ENCODE measurements around the gene TNFSF8.

The TNFSF8 gene

GRCh38 chr9:114902786-114903524 lies 27.4 kb downstream of the TNFSF8 start:
- no peak for DNase-seq

GRCh38 chr9:114900942-114901802 lies 29.2 kb downstream of the TNFSF8 start:
- DNase-seq: no peak

GRCh38 chr9:114899995-114900394 lies 30.4 kb downstream of the TNFSF8 start:
- DNase-seq: no peak

GRCh38 chr9:114899461-114899860 lies 30.9 kb downstream of the TNFSF8 start:
- no peak for DNase-seq

DNA sequence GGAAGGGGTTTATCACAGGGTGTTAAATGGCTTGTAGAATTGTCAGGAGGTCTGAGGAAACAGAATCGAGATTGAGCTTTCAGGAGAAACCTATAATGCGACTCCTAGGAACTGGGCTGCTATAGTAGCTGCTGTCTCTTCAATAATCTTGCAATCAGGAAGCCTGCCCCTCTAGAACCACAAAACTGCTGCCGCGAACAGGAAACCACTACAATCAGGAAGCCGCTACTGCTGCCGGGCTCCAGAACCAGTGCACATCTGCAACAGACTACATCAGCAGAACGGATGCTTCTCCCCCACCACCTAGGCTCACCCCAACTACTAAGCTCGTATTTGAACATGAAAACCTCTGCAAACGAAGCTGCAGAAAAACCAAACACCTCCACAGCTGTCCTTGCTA lies 31.6 kb downstream of the TNFSF8 start:
- no peak for DNase-seq

DNA sequence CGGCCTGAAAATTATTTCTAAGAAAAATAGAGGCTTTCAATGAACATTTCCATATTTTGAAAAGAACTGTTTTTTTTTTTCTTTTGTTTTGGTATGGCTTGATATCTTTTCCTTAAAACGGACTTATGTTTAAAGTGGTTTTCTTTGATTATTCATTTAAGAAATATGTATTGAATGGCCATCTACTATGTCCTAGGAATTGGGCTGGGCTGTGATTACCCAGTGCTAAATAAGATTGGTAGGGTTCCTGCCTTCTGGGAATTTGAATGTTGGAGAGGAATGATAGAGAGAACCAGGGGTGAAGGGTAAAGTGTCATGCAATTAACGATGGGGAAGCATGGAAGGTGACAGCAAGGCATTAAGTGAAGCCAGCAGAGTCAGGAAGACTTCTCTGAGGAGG lies 33.2 kb downstream of the TNFSF8 start:
- DNase-seq: no peak

- no peak for DNase-seq
These were observed 34.0 kb downstream of the TNFSF8 start for GRCh38 chr9:114896344-114896743.

GRCh38 chr9:114895521-114895991 lies 34.8 kb downstream of the TNFSF8 start:
- no peak for DNase-seq

- DNase-seq: peak; percentile 34
These were observed 35.6 kb downstream of the TNFSF8 start for GRCh38 chr9:114894609-114895433.

GRCh38 chr9:114894206-114894605 lies 36.2 kb downstream of the TNFSF8 start:
- no peak for DNase-seq

- DNase-seq: no peak
These were observed 37.0 kb downstream of the TNFSF8 start for GRCh38 chr9:114893221-114894010.

DNA sequence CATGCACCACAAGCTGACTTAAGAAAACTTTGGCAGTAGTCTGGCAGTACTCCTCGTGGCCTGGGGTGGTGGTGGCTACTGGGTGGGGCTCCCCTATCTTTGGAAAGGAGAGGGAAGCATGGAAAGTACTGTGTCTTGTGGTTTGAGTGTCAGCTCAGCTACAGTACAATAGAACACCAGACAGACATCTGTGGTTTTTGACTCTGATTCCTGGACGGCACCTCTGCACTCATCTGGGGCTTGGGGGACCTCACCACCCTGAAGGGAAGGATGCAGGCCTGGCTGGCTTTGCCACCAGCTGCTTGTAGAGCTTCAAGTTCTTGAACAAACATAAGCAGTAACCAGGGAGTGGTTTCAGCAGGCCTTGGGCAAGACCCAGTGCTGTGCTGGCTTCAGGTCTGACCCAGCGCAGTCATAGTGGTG lies 40.6 kb downstream of the TNFSF8 start:
- DNase-seq: no peak

DNA sequence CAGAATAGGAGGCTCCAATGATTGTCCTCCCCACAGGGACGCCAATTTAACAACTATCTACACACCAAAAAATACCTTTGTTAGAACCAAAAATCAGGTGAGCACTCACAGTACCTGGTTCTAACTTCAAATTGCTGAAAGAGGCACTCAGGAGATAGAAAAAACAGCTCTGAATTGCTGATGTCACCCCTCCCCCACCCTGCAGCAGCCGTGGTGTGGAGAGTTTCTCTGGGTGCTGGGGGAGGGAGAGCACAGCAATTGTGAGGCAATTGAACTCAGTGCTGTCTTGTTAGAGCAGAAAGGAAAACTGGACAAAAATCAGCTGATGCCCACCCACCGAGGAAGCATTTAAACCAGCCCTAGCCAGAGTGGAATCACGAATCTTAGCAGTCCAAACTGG lies 41.8 kb downstream of the TNFSF8 start:
- no peak for DNase-seq

GRCh38 chr9:114887963-114888362 lies 42.4 kb downstream of the TNFSF8 start:
- DNase-seq: no peak

DNA sequence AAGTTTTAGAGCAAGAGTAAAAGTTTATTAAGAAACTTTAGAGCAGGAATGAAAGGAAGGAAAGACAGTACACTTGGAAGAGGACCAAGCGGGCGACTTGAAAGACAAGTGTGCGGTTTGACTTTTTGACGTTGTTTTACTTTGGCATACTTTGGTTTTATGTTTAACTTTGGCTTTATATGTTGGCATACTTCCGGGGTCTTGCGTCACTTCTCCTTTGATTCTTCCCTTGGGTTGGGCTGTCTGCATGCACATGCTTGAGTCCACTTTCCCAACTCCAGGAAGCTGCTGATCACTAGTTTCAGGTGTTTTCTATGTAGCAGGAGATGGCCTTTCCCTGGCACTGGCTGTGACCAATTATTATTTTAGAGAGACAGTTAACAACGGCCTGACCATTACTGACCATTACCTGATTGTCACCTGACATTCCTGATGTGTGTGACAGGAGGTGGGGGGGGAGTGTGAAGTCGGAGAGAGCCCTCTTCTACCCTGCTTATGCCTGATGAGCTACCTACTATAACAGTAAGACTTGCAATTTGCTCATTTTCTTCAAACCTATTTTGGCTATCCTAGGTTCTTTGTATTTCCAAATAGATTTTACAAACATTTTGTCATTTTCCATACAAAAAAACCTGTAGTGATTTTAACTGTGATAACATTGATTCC lies 45.5 kb downstream of the TNFSF8 start:
- no peak for DNase-seq

GRCh38 chr9:114883709-114884108 lies 46.7 kb downstream of the TNFSF8 start:
- DNase-seq: no peak

GRCh38 chr9:114880291-114880745 lies 50.1 kb downstream of the TNFSF8 start:
- no peak for DNase-seq

DNA sequence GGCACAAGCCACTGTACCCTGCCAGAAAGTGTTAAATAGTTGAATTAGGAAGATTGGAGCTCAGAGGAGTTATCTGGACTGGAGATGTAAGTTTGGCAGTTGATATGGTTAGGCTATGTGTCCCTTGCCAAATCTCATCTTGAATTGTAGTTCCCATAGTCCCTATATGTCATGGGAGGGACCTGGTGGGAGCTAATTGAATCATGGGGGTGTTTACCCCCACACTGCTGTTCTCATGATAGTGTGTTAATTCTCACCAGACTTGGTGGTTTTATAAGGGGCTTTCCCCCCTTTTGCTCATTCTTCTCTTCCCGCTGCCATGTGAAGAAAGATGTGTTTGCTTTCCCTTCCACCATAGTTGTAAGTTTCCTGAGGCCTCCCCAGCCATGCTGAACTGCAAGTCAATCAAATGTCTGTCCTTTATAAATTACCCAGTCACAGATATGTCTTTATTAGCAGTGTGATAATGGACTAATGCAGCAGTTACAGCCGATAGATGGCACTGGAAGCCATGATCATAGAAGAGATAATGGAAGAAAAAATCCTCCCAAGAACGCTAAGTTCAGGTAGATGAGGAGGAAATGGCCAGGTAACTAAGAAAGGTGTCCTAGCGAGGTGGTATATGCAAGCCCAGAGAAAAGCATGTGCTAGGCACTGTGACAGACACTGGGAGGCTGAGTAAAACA lies 51.4 kb downstream of the TNFSF8 start:
- no peak for DNase-seq

GRCh38 chr9:114869845-114870244 lies 60.5 kb downstream of the TNFSF8 start:
- no peak for DNase-seq

DNA sequence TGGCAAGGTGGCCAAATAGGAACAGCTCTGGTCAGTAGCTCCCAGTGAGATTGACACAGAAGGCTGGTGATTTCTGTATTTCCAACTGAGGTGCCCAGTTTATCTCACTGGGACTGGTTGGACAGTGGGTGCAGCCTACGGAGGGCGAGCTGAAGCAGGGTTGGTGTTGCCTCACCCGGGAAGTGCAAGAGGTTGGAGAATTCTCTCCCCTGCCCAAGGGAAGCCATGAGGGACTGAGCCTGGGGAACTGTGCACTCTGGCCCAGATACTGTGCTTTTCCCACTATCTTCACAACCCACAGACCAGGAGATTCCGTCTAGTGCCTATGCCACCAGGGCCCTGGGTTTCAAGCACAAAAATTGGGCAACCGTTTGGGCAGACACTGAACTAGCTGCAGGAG lies 61.0 kb downstream of the TNFSF8 start:
- DNase-seq: no peak

DNA sequence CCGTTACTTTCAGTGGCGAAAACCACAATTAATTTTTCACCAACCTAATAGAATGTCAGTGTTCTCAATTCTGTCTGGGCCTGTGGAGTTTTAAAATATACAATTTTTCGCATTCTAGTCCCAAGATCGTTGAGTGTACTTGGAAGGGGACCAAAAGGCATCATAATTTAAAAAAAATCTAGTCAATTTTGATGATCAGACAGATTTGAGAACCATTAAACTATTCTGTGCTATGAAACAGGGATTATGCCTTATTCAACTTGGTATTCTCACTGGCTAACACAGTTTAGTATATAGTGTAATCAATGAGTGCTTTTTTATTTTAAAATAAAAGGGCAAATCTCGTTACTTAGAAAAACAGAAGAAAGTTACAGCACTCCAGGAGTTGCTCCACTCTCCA lies 63.1 kb downstream of the TNFSF8 start:
- no peak for DNase-seq

All from eye (tissue), 1 donor.